Measurements from ENCODE around the gene IGFL3. TPM values are rescaled to one million over a fixed set of nuclear protein-coding genes. Genes with fewer than 3 reads are reported as not detected.
"Not testable (repeated sequence)": the region's sequence is repeated elsewhere in the genome, so short reads cannot be mapped to it uniquely, and the experiment has no call there.

The IGFL3 gene
- total and polyA plus RNA-seq, 3 donors from 2014 or later = not detected

DNA sequence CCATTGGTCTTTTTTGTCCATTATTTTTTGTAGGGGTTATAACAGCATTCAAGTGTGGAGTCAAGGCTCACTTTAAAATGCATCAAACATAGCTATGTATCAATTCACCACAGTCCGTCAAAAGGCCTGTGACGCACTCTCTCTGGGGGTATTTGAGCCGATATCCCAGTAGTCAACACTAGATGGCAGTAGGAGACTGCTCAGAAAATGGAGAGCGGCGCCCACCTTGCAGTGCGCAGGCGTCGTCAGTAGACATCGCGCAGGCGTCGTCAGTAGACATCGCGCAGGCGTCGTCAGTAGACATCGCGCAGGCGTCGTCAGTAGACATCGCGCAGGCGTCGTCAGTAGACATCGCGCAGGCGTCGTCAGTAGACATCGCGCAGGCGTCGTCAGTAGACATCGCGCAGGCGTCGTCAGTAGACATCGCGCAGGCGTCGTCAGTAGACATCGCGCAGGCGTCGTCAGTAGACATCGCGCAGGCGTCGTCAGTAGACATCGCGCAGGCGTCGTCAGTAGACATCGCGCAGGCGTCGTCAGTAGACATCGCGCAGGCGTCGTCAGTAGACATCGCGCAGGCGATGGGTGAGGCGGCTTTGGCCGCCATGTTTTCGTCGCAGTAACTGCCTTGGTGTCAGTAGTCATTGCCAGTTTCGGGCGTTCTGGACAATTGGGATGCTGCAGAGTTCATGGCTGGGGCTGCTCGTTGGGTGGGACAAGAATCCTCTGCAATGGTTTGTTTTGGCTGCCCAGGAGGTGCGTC is 45.7 kb downstream of the IGFL3 start:
- peak overlapping the region; percentile 36 to 59 for H3K4me3 ChIP-seq
- H3K27ac ChIP-seq = peak overlapping the region in 1 of 2 donors; percentile 60
- peak; percentile 85 for DNase-seq
- H3K27me3 ChIP-seq; H3K9me3 ChIP-seq; H3K36me3 ChIP-seq (ENCODE audit: low read depth, missing control alignments); H3K4me1 ChIP-seq; intact Hi-C loops (cut with DNase I; ENCODE audit: low total_unique reads): not testable (repeated sequence)
- WGBS, 2 donors = 2 to 9% methylated on average over 15 to 33 of the region's 71 CpGs
- TF ChIP-seq, protein P1, sequence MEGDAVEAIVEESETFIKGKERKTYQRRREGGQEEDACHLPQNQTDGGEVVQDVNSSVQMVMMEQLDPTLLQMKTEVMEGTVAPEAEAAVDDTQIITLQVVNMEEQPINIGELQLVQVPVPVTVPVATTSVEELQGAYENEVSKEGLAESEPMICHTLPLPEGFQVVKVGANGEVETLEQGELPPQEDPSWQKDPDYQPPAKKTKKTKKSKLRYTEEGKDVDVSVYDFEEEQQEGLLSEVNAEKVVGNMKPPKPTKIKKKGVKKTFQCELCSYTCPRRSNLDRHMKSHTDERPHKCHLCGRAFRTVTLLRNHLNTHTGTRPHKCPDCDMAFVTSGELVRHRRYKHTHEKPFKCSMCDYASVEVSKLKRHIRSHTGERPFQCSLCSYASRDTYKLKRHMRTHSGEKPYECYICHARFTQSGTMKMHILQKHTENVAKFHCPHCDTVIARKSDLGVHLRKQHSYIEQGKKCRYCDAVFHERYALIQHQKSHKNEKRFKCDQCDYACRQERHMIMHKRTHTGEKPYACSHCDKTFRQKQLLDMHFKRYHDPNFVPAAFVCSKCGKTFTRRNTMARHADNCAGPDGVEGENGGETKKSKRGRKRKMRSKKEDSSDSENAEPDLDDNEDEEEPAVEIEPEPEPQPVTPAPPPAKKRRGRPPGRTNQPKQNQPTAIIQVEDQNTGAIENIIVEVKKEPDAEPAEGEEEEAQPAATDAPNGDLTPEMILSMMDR (IDR thresholded peaks at IDR 0.05) = peak; percentile 60 to 96 (median 82)

DNA sequence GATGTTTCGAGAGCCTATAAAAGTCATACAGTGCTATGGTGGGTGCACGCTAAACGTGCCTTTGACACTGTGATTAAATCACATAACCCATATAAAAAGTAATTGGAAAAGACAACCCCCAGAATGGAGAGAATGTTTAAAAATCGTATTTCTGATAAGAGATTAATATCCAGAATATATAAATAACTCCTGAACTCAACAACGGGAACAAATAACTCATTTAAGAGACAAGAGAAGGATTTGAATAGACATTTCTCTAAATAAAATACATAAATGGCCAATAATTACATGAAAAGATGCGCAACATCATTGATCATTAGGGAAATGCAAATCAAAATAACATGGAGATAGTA is 46.7 kb downstream of the IGFL3 start:
- H3K4me3 ChIP-seq = peak overlapping the region; percentile 36 to 37
- no peaks in the 10 kb centered on the region for H3K27me3 ChIP-seq

GRCh38 chr19:46076951-46077814 is 47.3 kb downstream of the IGFL3 start:
- H3K9me3 ChIP-seq = no peaks in the 10 kb centered on the region
- 1 to 2% methylated on average over 17 to 50 of the region's 50 CpGs for WGBS, 2 donors
- H3K4me1 ChIP-seq = no peaks in the 10 kb centered on the region
- intact Hi-C loops (cut with DNase I; ENCODE audit: low total_unique reads) = no loop called here
- peak; percentile 78 for DNase-seq
- no peaks in the 10 kb centered on the region for H3K36me3 ChIP-seq (ENCODE audit: low read depth, missing control alignments)
- H3K27me3 ChIP-seq = no peaks in the 10 kb centered on the region
- no peak overlapping the region for H3K27ac ChIP-seq
- peak overlapping the region; percentile 36 to 37 for H3K4me3 ChIP-seq
- no peak for TF ChIP-seq POLR2A (IDR thresholded peaks at IDR 0.05)
- TF ChIP-seq, protein P1 (IDR thresholded peaks at IDR 0.05) = peak; percentile 62 to 75 (median 73)

More for the DNA sequence above, 46.7 kb downstream of the IGFL3 start:
- 16 to 17% methylated on average over 6 of the region's 6 CpGs for whole genome bisulfite sequencing, 2 donors
- Histone ChIP-seq H3K4me1 (no peaks in the 10 kb centered on the region), H3K9me3 (no peaks in the 10 kb centered on the region), H3K36me3 (ENCODE audit: low read depth, missing control alignments) (no peaks in the 10 kb centered on the region), H3K27ac (no peak overlapping the region)
- intact Hi-C loops (cut with DNase I; ENCODE audit: low total_unique reads) = no loop called here
- no peak for DNase-seq
- TF ChIP-seq, protein P1 (IDR thresholded peaks at IDR 0.05) = no peak
- no peak for TF ChIP-seq POLR2A (IDR thresholded peaks at IDR 0.05)

- TF ChIP-seq POLR2A (IDR thresholded peaks at IDR 0.05) = no peak
- TF ChIP-seq, protein P1 (IDR thresholded peaks at IDR 0.05) = no peak
- 31 to 35% methylated on average over 9 of the region's 9 CpGs for WGBS, 2 donors
- no peak overlapping the region for H3K4me3 ChIP-seq
- intact Hi-C loops (cut with DNase I; ENCODE audit: low total_unique reads) = no loop called here
- no peaks in the 10 kb centered on the region for H3K27me3 ChIP-seq
- H3K9me3 ChIP-seq = no peaks in the 10 kb centered on the region
- H3K36me3 ChIP-seq (ENCODE audit: low read depth, missing control alignments) = no peaks in the 10 kb centered on the region
- no peak overlapping the region for H3K27ac ChIP-seq
- no peak for DNase-seq
- H3K4me1 ChIP-seq = no peaks in the 10 kb centered on the region
Measured at GRCh38 chr19:46076031-46076880, 48.2 kb downstream of the IGFL3 start.
